Sigmoid colon (tissue), 7 donors: Measurements from ENCODE around the gene ISL2. TPM values are rescaled to one million over a fixed set of nuclear protein-coding genes. Genes with fewer than 3 reads are reported as not detected.

ENCODE experiments used
- DNase-seq: peaks from one replicate; pipeline ENCODE4 v3.0.0-alpha.2; 2019
- H3K27ac ChIP-seq, 4 donors: fragments of 200-600 bp; sonication (generic); one replicate each; pipeline ENCODE4 v1.5.1; 2016 to 2019; ENCODE audit warnings: mild to moderate bottlenecking in 1 of 4
- H3K27me3 ChIP-seq, 3 donors: fragments of 200-600 bp; sonication (generic); one replicate each; pipeline ENCODE4 v1.5.1; 2019; ENCODE audit warnings: mild to moderate bottlenecking in 1 of 3
- H3K36me3 ChIP-seq, 4 donors: fragments of 200-600 bp; sonication (generic); one replicate each; pipeline ENCODE4 v1.5.1; 2016 to 2019
- H3K4me1 ChIP-seq, 4 donors: fragments of 200-600 bp; sonication (generic); one replicate each; pipeline ENCODE4 v1.5.1; 2017 to 2019
- H3K4me3 ChIP-seq, 4 donors: fragments of 200-600 bp; sonication (generic); one replicate each; pipeline ENCODE4 v1.5.1; 2017 to 2019; ENCODE audit warnings: mild to moderate bottlenecking in 2 of 4, moderate library complexity in 1 of 4
- H3K9me3 ChIP-seq, 4 donors: fragments of 200-600 bp in 3 of 4; sonication (generic) in 3 of 4; one replicate each; pipeline versions ENCODE4 v1.5.1 to v1.6.1; 2013 to 2019
- CTCF ChIP-seq, 4 experiments: fragments of 450-650 bp in 3 of 4; fragments of 200-600 bp in 1 of 4; IDR thresholded peaks; one replicate each; pipeline ENCODE4 v1.5.1; 2016 to 2019; ENCODE audit warnings: antibody characterized with exemption in 4 of 4, mild to moderate bottlenecking in 3 of 4, moderate library complexity in 2 of 4
- EP300 ChIP-seq, 4 donors: sonication (generic); formaldehyde crosslinking; IDR thresholded peaks; one replicate each; pipeline ENCODE4 v1.6.1; 2017; ENCODE audit warnings: antibody characterized with exemption in 4 of 4
- POLR2A ChIP-seq, 2 donors: fragments of 450-650 bp; IDR thresholded peaks; one replicate each; pipeline ENCODE4 v1.6.1; 2016; ENCODE audit warnings: antibody characterized with exemption in 2 of 2, mild to moderate bottlenecking in 2 of 2, moderate library complexity in 2 of 2
- POLR2AphosphoS5 ChIP-seq, 4 donors: sonication (generic); formaldehyde crosslinking; IDR thresholded peaks; one replicate each; pipeline ENCODE4 v1.6.1; 2017; ENCODE audit warnings: antibody characterized with exemption in 4 of 4
- WGBS, 2 donors: extraction: QIAGEN DNeasy Blood & Tissue Kit; methylation state at CpG; one replicate each; pipeline ENCODE4 v1.1.7; 2013; 5-methylcytosine and 5-hydroxymethylcytosine counted together
- intact Hi-C: fragments of 100-400 bp; cut with DNase I; formaldehyde crosslinking; loops from one replicate; pipeline ENCODE4 v1.15.1; 2023
- polyA plus RNA-seq, 3 donors: library from polyadenylated mRNA; stranded (reverse); fragments of 200-250 nt; gene quantifications; one replicate each; pipeline ENCODE4 v1.2.3, GENCODE V29; 2013
- total RNA-seq, 4 donors: library from RNA; depleted of rRNA; stranded (reverse); fragments of >200 nt; gene quantifications; one replicate each; pipeline ENCODE4 v1.1.0, GENCODE V29; 2016
- donor health status: healthy with polysubstance abuse.
- donor health status: Bipolar disorder and iron deficiency.
- donor health status: healthy.

The ISL2 gene
- total and polyA plus RNA-seq, 7 donors, result 0.52 to 6.4 (median 2.4) TPM; not detected in 1

GRCh38 chr15:76349301-76350070 is 12.9 kb downstream of the ISL2 start:
- no peak overlapping the region for H3K4me3 ChIP-seq
- peaks cover 0 to 21% (median 19%) of the 10 kb centered on the region in 4 donors for H3K4me1 ChIP-seq
- intact Hi-C loops, result no loop called here
- TF ChIP-seq POLR2A (IDR thresholded peaks at IDR 0.05), result no peak
- no peak for TF ChIP-seq POLR2AphosphoS5 (IDR thresholded peaks at IDR 0.05)
- no peak for TF ChIP-seq EP300 (IDR thresholded peaks at IDR 0.05)
- TF ChIP-seq CTCF (IDR thresholded peaks at IDR 0.05), result no peak
- no peak for DNase-seq
- no peaks in the 10 kb centered on the region for H3K36me3 ChIP-seq
- WGBS, 2 donors, result 87 to 89% methylated on average over 1 of the region's 1 CpG
- H3K9me3 ChIP-seq, result no peaks in the 10 kb centered on the region
- peaks cover 28 to 45% (median 42%) of the 10 kb centered on the region in 3 donors for H3K27me3 ChIP-seq
- peak overlapping the region in 1 of 4 donors; percentile 15 for H3K27ac ChIP-seq

GRCh38 chr15:76353023-76353577 is 16.5 kb downstream of the ISL2 start:
- Histone ChIP-seq H3K9me3 (no peaks in the 10 kb centered on the region), H3K27me3 (peaks cover 0 to 9% (median 8%) of the 10 kb centered on the region in 3 donors), H3K4me1 (no peaks in the 10 kb centered on the region), H3K36me3 (no peaks in the 10 kb centered on the region), H3K4me3 (no peak overlapping the region), H3K27ac (no peak overlapping the region)
- no peak for DNase-seq
- intact Hi-C loops, result no loop called here
- 93 to 96% methylated on average over 1 of the region's 1 CpG for WGBS, 2 donors
- TF ChIP-seq POLR2AphosphoS5 (IDR thresholded peaks at IDR 0.05), result no peak
- TF ChIP-seq EP300 (IDR thresholded peaks at IDR 0.05), result no peak
- TF ChIP-seq CTCF (IDR thresholded peaks at IDR 0.05), result no peak
- TF ChIP-seq POLR2A (IDR thresholded peaks at IDR 0.05), result no peak

GRCh38 chr15:76353903-76354302 is 17.3 kb downstream of the ISL2 start:
- intact Hi-C loops, result no loop called here
- Histone ChIP-seq H3K4me1 (no peaks in the 10 kb centered on the region), H3K9me3 (no peaks in the 10 kb centered on the region), H3K36me3 (no peaks in the 10 kb centered on the region), H3K4me3 (no peak overlapping the region), H3K27ac (no peak overlapping the region), H3K27me3 (peaks cover 0 to 1% (median under 1%) of the 10 kb centered on the region in 3 donors)
- WGBS, 2 donors, result 82 to 93% methylated on average over 10 of the region's 10 CpGs
- no peak for DNase-seq
- no peak for TF ChIP-seq EP300 (IDR thresholded peaks at IDR 0.05)
- no peak for TF ChIP-seq POLR2A (IDR thresholded peaks at IDR 0.05)
- no peak for TF ChIP-seq POLR2AphosphoS5 (IDR thresholded peaks at IDR 0.05)
- no peak for TF ChIP-seq CTCF (IDR thresholded peaks at IDR 0.05)

- H3K4me3 ChIP-seq, result no peak overlapping the region
- intact Hi-C loops, result no loop called here
- H3K36me3 ChIP-seq, result peaks cover 0 to 4% (median 0%) of the 10 kb centered on the region in 4 donors
- no peak for DNase-seq
- no peak overlapping the region for H3K27ac ChIP-seq
- no peaks in the 10 kb centered on the region for H3K4me1 ChIP-seq
- TF ChIP-seq EP300 (IDR thresholded peaks at IDR 0.05), result no peak
- no peaks in the 10 kb centered on the region for H3K27me3 ChIP-seq
- H3K9me3 ChIP-seq, result no peaks in the 10 kb centered on the region
- WGBS, 2 donors, result 21 to 61% methylated on average over 3 of the region's 3 CpGs
These were observed 18.4 kb downstream of the ISL2 start for GRCh38 chr15:76354823-76355440.

- no peak for DNase-seq
- intact Hi-C loops, result no loop called here
- H3K27ac ChIP-seq, result no peak overlapping the region
- H3K4me1 ChIP-seq, result no peaks in the 10 kb centered on the region
- no peak for TF ChIP-seq POLR2AphosphoS5 (IDR thresholded peaks at IDR 0.05)
- TF ChIP-seq POLR2A (IDR thresholded peaks at IDR 0.05), result no peak
- TF ChIP-seq EP300 (IDR thresholded peaks at IDR 0.05), result no peak
- no peak for TF ChIP-seq CTCF (IDR thresholded peaks at IDR 0.05)
- no peak overlapping the region for H3K4me3 ChIP-seq
- peaks cover 0 to 4% (median 0%) of the 10 kb centered on the region in 4 donors for H3K36me3 ChIP-seq
- H3K27me3 ChIP-seq, result no peaks in the 10 kb centered on the region
- 48 to 95% methylated on average over 3 of the region's 3 CpGs for WGBS, 2 donors
- no peaks in the 10 kb centered on the region for H3K9me3 ChIP-seq
These were observed 21.9 kb downstream of the ISL2 start for GRCh38 chr15:76358453-76358852.
